Measurements from ENCODE around the gene FAAH. TPM values are rescaled to one million over a fixed set of nuclear protein-coding genes. Genes with fewer than 3 reads are reported as not detected.
A peak's percentile ranks its signal among the peaks of the same experiment; 100 is the strongest.

Gene FAAH
- total and polyA plus RNA-seq, 2 of the 13 experiments (the other 11 are each of a cell fraction or from before 2014, with no cell fraction given), result 5.4 to 11.0 TPM

DNA sequence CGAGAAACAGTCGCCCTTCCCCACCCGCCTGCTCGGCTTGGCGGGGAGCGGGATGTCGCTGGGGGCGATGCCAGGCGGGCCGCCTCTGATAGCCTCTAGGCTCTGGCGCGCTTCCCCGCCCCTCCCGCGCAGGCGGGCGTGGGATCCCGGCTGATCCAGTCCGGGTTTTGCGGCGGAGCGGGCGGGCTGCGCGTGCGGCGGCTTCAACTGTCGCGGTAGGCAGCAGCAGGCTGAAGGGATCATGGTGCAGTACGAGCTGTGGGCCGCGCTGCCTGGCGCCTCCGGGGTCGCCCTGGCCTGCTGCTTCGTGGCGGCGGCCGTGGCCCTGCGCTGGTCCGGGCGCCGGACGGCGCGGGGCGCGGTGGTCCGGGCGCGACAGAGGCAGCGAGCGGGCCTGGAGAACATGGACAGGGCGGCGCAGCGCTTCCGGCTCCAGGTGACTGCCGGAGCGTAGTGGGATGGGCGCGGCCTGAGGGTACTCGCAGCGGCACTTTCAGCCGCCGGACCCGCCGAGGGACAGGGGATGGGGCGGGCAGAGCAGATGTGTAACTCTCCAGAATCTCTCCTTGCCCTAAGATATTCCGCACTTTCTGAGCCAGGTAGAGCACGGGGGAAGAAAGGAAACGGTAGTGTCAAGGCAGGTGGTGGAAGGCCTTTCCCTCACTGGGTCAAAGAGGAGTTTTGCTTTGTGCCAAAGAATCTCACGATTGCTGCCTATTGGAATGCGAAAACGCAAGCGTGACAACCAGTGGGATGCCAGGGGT lies at the start of gene FAAH (continued):
- TF ChIP-seq ZNF570 (CRISPR knock-in tag; IDR thresholded peaks at IDR 0.05; ENCODE audit: borderline replicate concordance) (no peak), SIN3A (IDR thresholded peaks at IDR 0.05; ENCODE audit: borderline replicate concordance, low read depth, low read length) (no peak), KAT7 (CRISPR knock-in tag; IDR thresholded peaks at IDR 0.05; ENCODE audit: borderline replicate concordance) (0 out of 2 replicates have a peak, but pooled peaks have one; percentile 65), ZNF318 (CRISPR knock-in tag; IDR thresholded peaks at IDR 0.05) (no peak; the same call in 1 of the 2 replicates), HNF1A (IDR thresholded peaks at IDR 0.05; ENCODE audit: low read depth) (no peak), HNF1A (CRISPR knock-in tag; IDR thresholded peaks at IDR 0.05; ENCODE audit: borderline replicate concordance) (peak; percentile 79), PBX2 (CRISPR knock-in tag; IDR thresholded peaks at IDR 0.05) (no peak), ZNF512B (CRISPR knock-in tag; IDR thresholded peaks at IDR 0.05; ENCODE audit: borderline replicate concordance) (no peak), ZNF878 (CRISPR knock-in tag; IDR thresholded peaks at IDR 0.05) (no peak), HDAC6 (IDR thresholded peaks at IDR 0.05; ENCODE audit: low read depth, low read length) (no peak)
